Measurements from ENCODE around the gene TMEM100.

Gene TMEM100

GRCh38 chr17:55722742-55723487, at the start of gene TMEM100:
TSS of gene TMEM100 (minus strand) at chr17:55722864. CDS start at chr17:55721070, 1,794 bp downstream.
- in situ Hi-C loops (cut with MboI; ENCODE audit: low sequenced_read_pairs), result loop anchor here (10.0 kb wide), 1 partner anchor 198 kb away; no protein-coding TSS in a partner anchor

- in situ Hi-C loops (cut with MboI; ENCODE audit: low sequenced_read_pairs), result no loop called here
These were observed 49.4 kb upstream of the TMEM100 start for GRCh38 chr17:55772086-55772485.

GRCh38 chr17:55770196-55770870, 47.7 kb upstream of the TMEM100 start:
- in situ Hi-C loops (cut with MboI; ENCODE audit: low sequenced_read_pairs), result no loop called here

GRCh38 chr17:55769625-55770000, 46.9 kb upstream of the TMEM100 start:
- in situ Hi-C loops (cut with MboI; ENCODE audit: low sequenced_read_pairs), result no loop called here

GRCh38 chr17:55768936-55769624, 46.4 kb upstream of the TMEM100 start:
- in situ Hi-C loops (cut with MboI; ENCODE audit: low sequenced_read_pairs), result no loop called here

- in situ Hi-C loops (cut with MboI; ENCODE audit: low sequenced_read_pairs), result no loop called here
These were observed 42.8 kb upstream of the TMEM100 start for GRCh38 chr17:55765472-55765871.

- in situ Hi-C loops (cut with MboI; ENCODE audit: low sequenced_read_pairs), result no loop called here
These were observed 41.9 kb upstream of the TMEM100 start for GRCh38 chr17:55764610-55765009.

GRCh38 chr17:55763856-55764255, 41.2 kb upstream of the TMEM100 start:
- in situ Hi-C loops (cut with MboI; ENCODE audit: low sequenced_read_pairs), result no loop called here

GRCh38 chr17:55762086-55762858, 39.6 kb upstream of the TMEM100 start:
- in situ Hi-C loops (cut with MboI; ENCODE audit: low sequenced_read_pairs), result no loop called here

GRCh38 chr17:55760643-55761355, 38.1 kb upstream of the TMEM100 start:
- in situ Hi-C loops (cut with MboI; ENCODE audit: low sequenced_read_pairs), result no loop called here

GRCh38 chr17:55758171-55758570, 35.5 kb upstream of the TMEM100 start:
- in situ Hi-C loops (cut with MboI; ENCODE audit: low sequenced_read_pairs), result no loop called here

GRCh38 chr17:55757659-55758058, 35.0 kb upstream of the TMEM100 start:
- in situ Hi-C loops (cut with MboI; ENCODE audit: low sequenced_read_pairs), result no loop called here

- in situ Hi-C loops (cut with MboI; ENCODE audit: low sequenced_read_pairs), result no loop called here
These were observed 34.0 kb upstream of the TMEM100 start for GRCh38 chr17:55756689-55757088.

- in situ Hi-C loops (cut with MboI; ENCODE audit: low sequenced_read_pairs), result no loop called here
These were observed 29.1 kb upstream of the TMEM100 start for GRCh38 chr17:55751720-55752250.

GRCh38 chr17:55750750-55751657, 28.3 kb upstream of the TMEM100 start, which contains the start of gene PCTP:
TSS of gene PCTP (plus strand) at chr17:55751051. CDS start at chr17:55751104, 53 bp downstream.
- in situ Hi-C loops (cut with MboI; ENCODE audit: low sequenced_read_pairs), result no loop called here

- in situ Hi-C loops (cut with MboI; ENCODE audit: low sequenced_read_pairs), result no loop called here
These were observed 27.3 kb upstream of the TMEM100 start for GRCh38 chr17:55749985-55750384.

GRCh38 chr17:55748841-55749240, 26.2 kb upstream of the TMEM100 start:
- in situ Hi-C loops (cut with MboI; ENCODE audit: low sequenced_read_pairs), result no loop called here

- in situ Hi-C loops (cut with MboI; ENCODE audit: low sequenced_read_pairs), result no loop called here
These were observed 24.5 kb upstream of the TMEM100 start for GRCh38 chr17:55747209-55747608.

GRCh38 chr17:55746466-55746865, 23.8 kb upstream of the TMEM100 start:
- in situ Hi-C loops (cut with MboI; ENCODE audit: low sequenced_read_pairs), result no loop called here

Measured in HL-60/S4 treated with phorbol 12-myristate 13-acetate at 8.2 ng/mL for 4 days and 3 days (cell line).